K562 (cell line): ENCODE results near the gene CMTM1. TPM values are rescaled to one million over a fixed set of nuclear protein-coding genes. Genes with fewer than 3 reads are reported as not detected.

Experiments
- ARID2 ChIP-seq: fragments of 450-650 bp; IDR thresholded peaks from 2 replicates; pipeline ENCODE4 v1.6.1; 2017; ENCODE audit warnings: antibody characterized with exemption, mild to moderate bottlenecking
- CLOCK ChIP-seq: fragments of 250-450 bp; sonication (Bioruptor Pico); IDR thresholded peaks from 2 replicates; pipeline ENCODE4 v1.4.0; 2020; ENCODE audit warnings: mild to moderate bottlenecking, moderate library complexity, borderline replicate concordance
- HMG20B ChIP-seq: fragments of 250-450 bp; sonication (Bioruptor Pico); IDR thresholded peaks from 2 replicates; pipeline ENCODE4 v1.5.0; 2021; ENCODE audit warnings: mild to moderate bottlenecking
- HNRNPL ChIP-seq: fragments of 200-400 bp; formaldehyde crosslinking; IDR thresholded peaks from 2 replicates; pipeline ENCODE4 v1.6.1; 2017; ENCODE audit warnings: low read depth, mild to moderate bottlenecking, low read length
- MCM7 ChIP-seq, 2 experiments: fragments of 450-650 bp; IDR thresholded peaks; 2 replicates each; pipeline ENCODE4 v1.6.1; 2016 to 2018
- NBN ChIP-seq: fragments of 450-650 bp; IDR thresholded peaks from 2 replicates; pipeline ENCODE4 v1.6.1; 2016; ENCODE audit warnings: low read depth, mild to moderate bottlenecking
- NONO ChIP-seq, 2 experiments: fragments of 200-400 bp in 1 of 2; fragments of 450-650 bp in 1 of 2; formaldehyde crosslinking in 1 of 2; IDR thresholded peaks; 2 replicates each; pipeline ENCODE4 v1.6.1; 2017; ENCODE audit warnings: low read depth in 2 of 2, mild to moderate bottlenecking in 2 of 2, moderate library complexity in 2 of 2, low read length in 1 of 2
- PHTF2 ChIP-seq: fragments of 250-450 bp; sonication (Bioruptor Pico); IDR thresholded peaks from 2 replicates; pipeline ENCODE4 v1.5.0; 2021; ENCODE audit warnings: mild to moderate bottlenecking
- PRMT5 ChIP-seq: sonication (generic); formaldehyde crosslinking; IDR thresholded peaks from 2 replicates; pipeline ENCODE4 v1.5.0; 2020; ENCODE audit warnings: missing genetic modification reagents
- REST ChIP-seq, 2 experiments: fragments of 450-650 bp; formaldehyde crosslinking in 1 of 2; IDR thresholded peaks; 2 replicates each; pipeline versions ENCODE4 v1.4.0 to v1.6.1; 2014 to 2020; ENCODE audit warnings: mild to moderate bottlenecking in 2 of 2, borderline replicate concordance in 1 of 2, low read depth in 1 of 2
- SMARCB1 ChIP-seq: IDR thresholded peaks from 2 replicates; pipeline ENCODE4 v1.6.1; 2011; ENCODE audit warnings: improper control_type of control experiment, low read depth; ENCODE audit not compliant: insufficient read length
- TARDBP ChIP-seq: fragments of 450-650 bp; IDR thresholded peaks from 2 replicates; pipeline ENCODE4 v1.6.1; 2016
- TEAD4 ChIP-seq, 2 experiments: sonication (generic) in 1 of 2; formaldehyde crosslinking in 1 of 2; IDR thresholded peaks; 2 replicates each; pipeline versions ENCODE4 v1.6.1 to v1.8.0; 2012 to 2022; ENCODE audit warnings: borderline replicate concordance in 1 of 2, inconsistent platforms in 1 of 2, low read length in 1 of 2, mild to moderate bottlenecking in 1 of 2, missing genetic modification reagents in 1 of 2
- XRCC3 ChIP-seq: fragments of 450-650 bp; IDR thresholded peaks from 2 replicates; pipeline ENCODE4 v1.6.1; 2017; ENCODE audit warnings: mild to moderate bottlenecking, moderate library complexity
- ZNF280A ChIP-seq: fragments of 450-650 bp; IDR thresholded peaks from 2 replicates; pipeline ENCODE4 v1.6.1; 2018; ENCODE audit warnings: mild to moderate bottlenecking, low read depth; ENCODE audit not compliant: partially characterized antibody
- polyA plus RNA-seq, 8 experiments: library from polyadenylated mRNA; depleted of rRNA in 4 of 8; stranded (reverse) in 5 of 8; unstranded in 3 of 8; fragments of >200 nt; fragmentation: Nextera tagmentation in 2 of 8; fragmentation: Illumina TruSeq in 1 of 8; extraction: Ambion mirVana in 2 of 8; extraction: Trizol in 1 of 8; gene quantifications; 2 replicates each; pipeline versions ENCODE4 v1.2.1 to v1.2.3, GENCODE V29; 2011 to 2014; ENCODE audit warnings: inconsistent platforms in 1 of 8, missing spikeins in 1 of 8
- total RNA-seq, 7 experiments: library from RNA; depleted of rRNA in 6 of 7; stranded (reverse); fragments of >200 nt in 6 of 7; fragmentation: Illumina TruSeq in 2 of 7; extraction: Trizol in 2 of 7; gene quantifications; 2 replicates each; pipeline versions ENCODE4 v1.2.1 to v1.2.3, GENCODE V29; 2011 to 2021; ENCODE audit warnings: low replicate concordance in 1 of 7

The CMTM1 gene
- total and polyA plus RNA-seq, 9 of the 15 experiments (the other 6 are each of a cell fraction or from before 2014, with no cell fraction given): 0.25 to 2.6 (median 1.1) TPM; not detected in 2

GRCh38 chr16:66604376-66605176 is 38.3 kb downstream of the CMTM1 start, which contains the start of gene CMTM3 (continued):
- TF ChIP-seq REST (IDR thresholded peaks at IDR 0.05; ENCODE audit: borderline replicate concordance): peak; percentile 10; the same call in 1 of the 2 replicates
- no peak for TF ChIP-seq REST (CRISPR knock-in tag; IDR thresholded peaks at IDR 0.05; ENCODE audit: low read depth)
- no peak for TF ChIP-seq ARID2
- no peak for TF ChIP-seq ZNF280A
- TF ChIP-seq SMARCB1: no peak
- TF ChIP-seq TARDBP: no peak
- TF ChIP-seq NBN: no peak
- no peak for TF ChIP-seq TEAD4 (IDR thresholded peaks at IDR 0.05; ENCODE audit: low read length)
- TF ChIP-seq TEAD4 (CRISPR knock-in tag; IDR thresholded peaks at IDR 0.05; ENCODE audit: borderline replicate concordance): no peak
- no peak for TF ChIP-seq HMG20B (CRISPR knock-in tag)
- TF ChIP-seq XRCC3: no peak
- TF ChIP-seq NONO (IDR thresholded peaks at IDR 0.05; ENCODE audit: low read depth in 2 of 2, low read length in 1 of 2): 0 out of 4 replicates have a peak, but pooled peaks of 1 of the 2 experiments have one; percentile 51
- no peak for TF ChIP-seq MCM7 (IDR thresholded peaks at IDR 0.05)
- TF ChIP-seq CLOCK (CRISPR knock-in tag): no peak
- TF ChIP-seq HNRNPL: no peak
- no peak for TF ChIP-seq PHTF2 (CRISPR knock-in tag)
- no peak for TF ChIP-seq PRMT5 (CRISPR knock-in tag)
